GM10266 (cell line): ENCODE results near the gene GOLT1A.

Source experiments
- DNase-seq: peaks from one replicate; pipeline ENCODE4 v3.0.0; 2012; ENCODE audit errors: extremely low spot score
- TF ChIP-seq, protein P1 (sequence below): IDR thresholded peaks from 2 replicates; pipeline ENCODE4 v1.5.1; 2012; ENCODE audit warnings: mild to moderate bottlenecking, low read depth; ENCODE audit not compliant: control insufficient read depth, insufficient read depth; ENCODE audit errors: missing control alignments

Gene GOLT1A, protein sequence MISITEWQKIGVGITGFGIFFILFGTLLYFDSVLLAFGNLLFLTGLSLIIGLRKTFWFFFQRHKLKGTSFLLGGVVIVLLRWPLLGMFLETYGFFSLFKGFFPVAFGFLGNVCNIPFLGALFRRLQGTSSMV

DNA sequence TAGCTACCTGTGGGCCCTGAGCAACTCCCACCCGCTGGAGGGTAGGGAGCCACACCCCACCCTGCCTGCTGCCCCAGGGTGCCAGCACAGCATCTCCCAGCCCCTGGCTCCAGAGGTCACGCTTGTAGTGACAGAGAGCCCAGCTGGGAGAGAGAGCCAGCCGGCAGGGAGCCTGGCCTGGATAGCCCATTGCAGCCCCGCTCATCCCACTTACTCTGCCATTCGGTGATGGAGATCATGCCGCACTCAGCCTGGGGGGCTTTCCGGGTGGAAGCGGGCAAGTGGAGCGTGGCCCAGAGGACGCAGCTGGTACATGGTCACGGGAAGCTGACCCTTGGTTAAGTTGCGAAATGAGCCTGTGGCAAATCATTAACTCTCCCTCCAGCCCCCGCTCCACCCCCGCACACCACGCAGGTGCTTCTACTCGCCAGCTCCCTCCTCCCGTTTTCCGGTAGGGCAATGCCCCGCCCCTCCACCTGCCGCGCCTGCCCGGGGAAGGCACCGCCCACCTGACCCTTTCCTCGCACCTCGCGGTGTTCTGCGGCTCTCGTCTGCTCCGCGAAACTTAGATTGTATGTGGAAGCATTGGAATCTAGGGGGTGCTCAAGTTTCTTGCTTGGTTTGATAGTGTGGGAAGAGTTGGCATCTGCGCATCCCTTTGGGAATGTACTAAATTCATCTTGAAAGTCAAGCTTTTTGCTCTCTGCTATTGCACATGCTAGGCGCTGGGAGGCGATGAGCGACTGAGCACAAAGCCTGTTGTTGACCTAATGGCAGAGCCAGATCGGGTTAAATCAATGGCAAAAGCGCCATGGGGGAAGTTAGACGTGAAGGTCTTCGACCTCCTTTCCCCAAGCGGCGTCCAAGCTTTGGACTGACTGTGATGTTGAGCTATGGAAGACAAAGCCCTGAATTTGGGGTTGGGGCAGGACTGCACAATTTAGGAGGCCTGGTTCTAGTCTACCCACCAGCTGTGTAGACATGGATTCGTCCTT lies at the start of gene GOLT1A:
TSS of gene GOLT1A (minus strand) at position 321 of the 995 bp plus-strand sequence. CDS start at position 239, 82 bp downstream.
- DNase-seq, result no peak
- TF ChIP-seq, protein P1, sequence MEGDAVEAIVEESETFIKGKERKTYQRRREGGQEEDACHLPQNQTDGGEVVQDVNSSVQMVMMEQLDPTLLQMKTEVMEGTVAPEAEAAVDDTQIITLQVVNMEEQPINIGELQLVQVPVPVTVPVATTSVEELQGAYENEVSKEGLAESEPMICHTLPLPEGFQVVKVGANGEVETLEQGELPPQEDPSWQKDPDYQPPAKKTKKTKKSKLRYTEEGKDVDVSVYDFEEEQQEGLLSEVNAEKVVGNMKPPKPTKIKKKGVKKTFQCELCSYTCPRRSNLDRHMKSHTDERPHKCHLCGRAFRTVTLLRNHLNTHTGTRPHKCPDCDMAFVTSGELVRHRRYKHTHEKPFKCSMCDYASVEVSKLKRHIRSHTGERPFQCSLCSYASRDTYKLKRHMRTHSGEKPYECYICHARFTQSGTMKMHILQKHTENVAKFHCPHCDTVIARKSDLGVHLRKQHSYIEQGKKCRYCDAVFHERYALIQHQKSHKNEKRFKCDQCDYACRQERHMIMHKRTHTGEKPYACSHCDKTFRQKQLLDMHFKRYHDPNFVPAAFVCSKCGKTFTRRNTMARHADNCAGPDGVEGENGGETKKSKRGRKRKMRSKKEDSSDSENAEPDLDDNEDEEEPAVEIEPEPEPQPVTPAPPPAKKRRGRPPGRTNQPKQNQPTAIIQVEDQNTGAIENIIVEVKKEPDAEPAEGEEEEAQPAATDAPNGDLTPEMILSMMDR, result peak; percentile 34

DNA sequence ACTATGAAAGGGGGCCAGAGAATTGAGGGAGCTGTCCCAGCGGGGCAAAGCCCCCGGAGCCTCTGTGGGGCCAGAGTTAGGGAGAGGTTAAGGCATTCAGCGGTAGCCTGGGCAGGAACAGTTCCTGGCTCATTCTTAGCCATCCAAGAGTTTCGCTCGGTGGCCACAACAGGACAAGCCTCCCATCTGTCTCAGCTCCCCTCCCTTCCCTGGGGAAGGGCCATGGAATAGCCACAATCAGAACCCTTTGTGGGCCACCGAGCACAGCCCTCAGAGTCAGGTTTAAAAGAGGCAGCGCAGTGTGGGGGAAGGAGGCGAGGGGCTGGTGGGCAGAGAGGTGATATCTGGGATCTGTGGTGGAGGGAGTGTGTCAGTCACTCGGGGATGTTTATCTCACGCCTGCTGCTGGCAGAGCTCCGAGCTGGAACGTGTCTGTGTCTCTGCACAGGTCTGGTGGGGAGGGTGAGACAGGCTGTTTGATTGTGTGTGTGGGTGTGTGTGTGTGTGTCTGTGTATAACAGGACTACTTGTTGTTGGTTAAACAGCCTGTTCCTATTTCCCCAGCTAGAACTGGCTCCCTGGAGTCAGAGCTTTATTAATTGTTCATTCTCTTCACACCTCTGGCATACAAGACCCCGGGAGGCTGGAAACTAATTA lies 49.6 kb upstream of the GOLT1A start:
- DNase-seq, result no peak
- TF ChIP-seq, protein P1, result no peak

DNA sequence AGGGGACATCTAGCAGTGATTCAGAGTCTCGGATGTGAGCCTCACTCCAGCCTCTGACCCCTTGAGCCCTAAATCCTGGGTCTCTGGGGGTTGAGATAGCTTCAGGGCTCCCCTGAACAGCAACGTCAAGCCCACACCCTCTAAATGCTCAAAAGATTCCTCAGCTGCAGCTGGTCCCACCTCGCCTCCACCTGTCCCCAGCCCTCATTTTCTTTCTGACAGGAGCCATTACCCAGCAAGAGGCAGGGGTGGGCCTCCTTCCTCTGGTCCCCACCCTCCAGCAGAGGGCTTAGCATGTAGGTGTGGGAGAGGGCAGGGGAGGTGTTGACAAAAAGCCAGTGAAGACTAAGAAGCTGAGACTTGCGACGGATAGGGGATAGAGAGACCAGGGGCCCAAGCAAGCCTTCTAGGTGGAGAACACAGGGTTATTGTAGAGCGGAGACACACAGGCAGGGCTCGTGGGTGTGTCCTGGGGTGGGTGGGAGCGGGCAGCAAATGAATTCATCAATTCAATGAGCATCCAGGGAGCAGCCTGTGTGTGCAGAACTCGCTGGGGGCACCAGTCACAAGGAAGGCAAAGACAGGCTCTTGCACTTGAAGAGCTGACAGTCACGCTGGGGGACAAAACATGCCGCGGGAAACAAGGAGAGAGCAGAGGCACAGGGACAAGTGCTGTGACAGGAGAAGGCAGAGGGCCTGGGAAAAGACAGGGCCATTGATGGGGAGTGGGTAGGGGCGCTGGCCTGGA lies 48.9 kb upstream of the GOLT1A start:
- TF ChIP-seq, protein P1, result no peak
- DNase-seq, result no peak

DNA sequence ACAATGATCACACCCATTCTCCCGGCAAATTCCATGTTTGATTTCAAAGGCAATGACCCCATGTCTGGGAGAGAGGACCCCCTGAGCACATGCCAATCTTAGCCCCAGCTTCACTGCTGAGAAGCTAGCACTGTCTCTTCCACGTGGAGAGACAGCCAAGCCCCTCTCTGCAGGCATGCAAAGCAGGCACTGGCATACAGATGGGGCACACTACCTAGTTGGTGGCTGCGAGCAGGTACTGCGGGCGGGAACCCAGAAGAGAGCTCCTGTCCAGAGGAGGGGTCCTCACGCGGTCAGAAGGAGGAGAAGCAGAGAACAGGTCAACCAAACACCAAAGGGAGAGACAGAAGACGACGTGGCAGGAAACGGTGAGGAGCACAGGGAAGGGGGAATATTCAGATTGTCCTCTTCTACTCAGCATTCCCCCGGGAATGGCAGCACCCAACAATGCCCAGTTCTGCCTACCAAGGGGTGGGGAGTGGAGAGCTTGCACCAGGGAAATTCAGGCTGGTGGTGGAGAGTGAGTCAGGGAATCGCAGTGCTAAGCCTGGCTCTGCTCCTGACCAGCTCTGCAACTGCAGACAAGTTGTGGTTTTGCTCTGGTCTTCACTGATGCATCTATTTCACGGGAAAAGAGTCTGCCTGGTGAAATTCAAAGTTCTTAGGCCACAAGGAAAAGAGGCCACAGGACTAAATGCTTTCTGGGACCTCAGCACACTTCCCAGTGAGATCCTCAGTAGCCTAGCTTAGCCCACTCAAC lies 48.1 kb upstream of the GOLT1A start:
- DNase-seq, result no peak
- TF ChIP-seq, protein P1, result no peak

DNA sequence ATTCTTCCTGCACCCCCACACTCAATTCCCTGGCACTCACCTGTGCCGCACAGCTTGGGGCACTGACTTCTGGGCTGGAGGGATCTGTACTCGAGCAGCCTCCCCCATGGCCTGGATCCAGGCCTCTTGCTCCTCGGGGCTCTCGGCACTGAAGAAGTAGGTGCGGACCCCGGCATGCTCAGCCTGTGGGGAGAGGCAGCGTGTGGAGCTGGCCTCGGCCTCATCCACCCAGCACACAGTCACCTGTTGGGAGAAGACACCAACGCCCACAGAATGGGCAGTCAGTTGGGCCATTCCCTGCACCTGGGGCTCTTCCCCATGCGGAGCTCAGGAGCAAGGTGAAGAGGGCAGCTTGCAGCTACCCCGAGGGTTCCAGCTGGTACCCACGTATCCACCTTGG lies 47.5 kb upstream of the GOLT1A start:
- DNase-seq, result no peak
- TF ChIP-seq, protein P1, result no peak

DNA sequence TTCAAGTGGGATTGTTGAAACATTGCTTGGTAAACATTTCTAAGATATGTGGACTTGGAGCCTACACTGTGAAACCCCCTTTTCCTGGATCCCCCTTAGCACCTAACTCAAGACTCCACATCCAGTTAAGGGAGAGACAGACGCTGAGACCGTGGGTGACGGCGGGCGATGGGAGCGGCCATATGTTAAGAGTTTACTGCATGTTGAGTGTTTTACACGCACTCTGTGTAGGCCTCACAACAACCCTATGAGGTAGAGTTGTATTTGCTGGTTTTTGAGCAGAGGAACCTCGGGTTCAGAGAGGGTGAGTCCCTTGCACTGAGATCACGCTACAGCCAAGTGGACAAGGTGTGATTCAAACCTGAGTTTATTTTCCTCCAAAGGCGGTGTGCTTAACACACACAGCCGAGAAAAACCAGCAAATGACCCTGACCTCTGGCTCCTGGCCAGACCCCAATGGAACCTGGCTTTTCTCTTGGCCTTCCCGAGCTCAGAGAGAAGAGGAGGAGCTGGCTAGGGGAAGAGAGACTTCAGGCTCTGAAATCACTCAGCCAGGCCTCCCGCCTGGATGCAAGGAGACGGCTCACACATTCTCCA lies 46.9 kb upstream of the GOLT1A start:
- no peak for DNase-seq
- TF ChIP-seq, protein P1, result no peak
